ENCODE results near the gene FEZ2.

The FEZ2 gene

DNA sequence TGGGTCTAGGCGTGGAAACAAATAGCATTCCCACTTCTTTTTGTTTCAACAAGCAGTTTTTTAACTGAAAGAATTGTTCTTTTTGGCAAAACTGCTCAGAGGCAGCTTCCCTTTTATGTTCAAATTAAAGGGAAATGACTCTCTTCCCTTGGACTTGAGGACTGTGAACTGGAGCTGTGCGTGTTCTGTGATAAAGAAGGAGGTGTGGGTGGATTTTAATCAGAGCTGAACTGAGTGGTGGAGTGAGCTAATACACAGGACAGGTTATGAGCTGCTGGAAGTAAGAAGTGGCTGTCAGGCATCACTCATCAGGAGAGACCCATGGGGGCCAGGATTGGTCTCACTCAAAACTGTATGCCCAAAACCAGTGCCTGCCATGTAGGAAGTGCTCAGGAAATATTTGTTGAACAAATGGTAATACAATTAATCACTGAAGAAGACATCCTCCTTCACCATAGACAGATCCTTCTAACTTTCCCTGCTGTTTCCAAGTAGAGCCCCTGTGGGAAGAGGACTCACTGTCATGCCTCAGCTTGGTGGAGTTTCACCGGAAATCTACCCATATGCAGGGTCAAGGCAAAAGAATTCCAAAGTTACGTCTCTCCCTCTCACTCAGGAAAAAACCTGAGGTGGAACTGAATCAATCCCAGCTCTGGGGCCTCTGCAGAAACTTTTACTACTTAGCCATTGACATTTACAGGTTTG, 55.9 kb downstream of the FEZ2 start:
- H3K4me3 ChIP-seq (ENCODE audit: control insufficient read depth, low read depth, low read length), result no peak overlapping the region
- no peak for TF ChIP-seq CTCF (IDR thresholded peaks at IDR 0.05; ENCODE audit: control insufficient read depth, insufficient read depth, low read depth, low read length, missing control alignments)
- DNase-seq (ENCODE audit: low read depth), result no peak

- DNase-seq (ENCODE audit: low read depth), result no peak
- H3K4me3 ChIP-seq (ENCODE audit: control insufficient read depth, low read depth, low read length), result no peak overlapping the region
- TF ChIP-seq CTCF (IDR thresholded peaks at IDR 0.05; ENCODE audit: control insufficient read depth, insufficient read depth, low read depth, low read length, missing control alignments), result no peak
These were observed 56.8 kb downstream of the FEZ2 start for GRCh38 chr2:36540986-36541754.

DNA sequence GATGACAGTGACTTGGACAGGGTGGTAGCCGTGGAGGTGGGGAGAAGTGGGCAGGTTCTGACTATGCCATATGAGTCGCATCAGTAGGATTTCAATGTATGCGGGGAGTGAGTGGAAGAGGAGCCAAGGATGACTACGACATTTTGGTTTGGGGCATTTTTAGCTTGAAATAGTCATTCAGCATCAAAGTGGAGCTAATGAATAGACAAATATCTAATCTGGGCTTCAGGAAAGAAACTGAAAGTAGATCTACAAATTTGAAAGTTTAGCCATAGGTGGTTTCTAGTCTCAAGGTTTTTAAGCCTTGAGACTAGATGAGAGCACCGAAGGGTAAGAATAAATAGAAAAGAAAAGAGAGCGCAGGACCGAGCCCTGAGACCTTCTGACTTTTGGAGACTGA, 58.3 kb downstream of the FEZ2 start:
- DNase-seq (ENCODE audit: low read depth), result no peak
- H3K4me3 ChIP-seq (ENCODE audit: control insufficient read depth, low read depth, low read length), result no peak overlapping the region
- no peak for TF ChIP-seq CTCF (IDR thresholded peaks at IDR 0.05; ENCODE audit: control insufficient read depth, insufficient read depth, low read depth, low read length, missing control alignments)

- no peak for DNase-seq (ENCODE audit: low read depth)
- H3K4me3 ChIP-seq (ENCODE audit: control insufficient read depth, low read depth, low read length), result no peak overlapping the region
- TF ChIP-seq CTCF (IDR thresholded peaks at IDR 0.05; ENCODE audit: control insufficient read depth, insufficient read depth, low read depth, low read length, missing control alignments), result no peak
These were observed 59.6 kb downstream of the FEZ2 start for GRCh38 chr2:36538335-36538734.

DNA sequence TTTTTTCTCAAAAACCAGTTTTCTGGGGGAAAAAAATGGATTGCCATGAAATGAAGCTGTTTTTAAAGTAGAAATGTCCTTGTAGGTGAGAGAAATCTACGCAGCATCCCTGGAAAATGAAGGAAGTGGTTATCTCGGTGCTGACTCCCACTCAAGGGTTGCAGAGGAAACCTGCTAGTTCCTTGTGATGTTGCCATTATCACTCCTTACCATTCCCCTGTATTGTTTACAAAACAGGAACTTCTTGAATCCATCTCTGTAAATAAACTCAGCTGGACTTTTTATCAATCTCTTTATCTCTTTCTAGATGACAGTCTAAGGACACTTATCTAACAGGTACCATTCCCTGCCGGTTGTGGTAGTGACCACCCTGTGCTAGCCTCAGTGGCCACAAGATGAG, 61.2 kb downstream of the FEZ2 start:
- no peak overlapping the region for H3K4me3 ChIP-seq (ENCODE audit: control insufficient read depth, low read depth, low read length)
- DNase-seq (ENCODE audit: low read depth), result no peak
- TF ChIP-seq CTCF (IDR thresholded peaks at IDR 0.05; ENCODE audit: control insufficient read depth, insufficient read depth, low read depth, low read length, missing control alignments), result no peak

- no peak overlapping the region for H3K4me3 ChIP-seq (ENCODE audit: control insufficient read depth, low read depth, low read length)
- TF ChIP-seq CTCF (IDR thresholded peaks at IDR 0.05; ENCODE audit: control insufficient read depth, insufficient read depth, low read depth, low read length, missing control alignments), result no peak
- DNase-seq (ENCODE audit: low read depth), result no peak
These were observed 62.9 kb downstream of the FEZ2 start for GRCh38 chr2:36535099-36535498.

All from AG09309 (cell line).